CD14-positive monocyte (primary cell): Measurements from ENCODE around the gene CLEC19A. TPM values are rescaled to one million over a fixed set of nuclear protein-coding genes. Genes with fewer than 3 reads are reported as not detected.

Source experiments
- DNase-seq, 3 donors: peaks; one replicate each; pipeline ENCODE4 v3.0.0-alpha.2; 2011 to 2022
- H2AFZ ChIP-seq: 2 replicates; pipeline ENCODE4 v1.6.0; 2012; ENCODE audit warnings: mild to moderate bottlenecking, low read depth, low read length, inconsistent platforms; ENCODE audit not compliant: insufficient read depth, poor library complexity, severe bottlenecking
- H3K27ac ChIP-seq, 2 donors: 1 replicate in 1 of 2; 2 replicates in 1 of 2; pipeline ENCODE4 v1.5.1; 2012 to 2013; ENCODE audit warnings: low read length in 2 of 2, control low read depth in 1 of 2, inconsistent platforms in 1 of 2, low read depth in 1 of 2, mild to moderate bottlenecking in 1 of 2
- H3K27me3 ChIP-seq, 2 donors: one replicate each; pipeline versions ENCODE4 v1.6.0 to v1.6.1; 2011 to 2013; ENCODE audit warnings: low read length in 2 of 2; ENCODE audit not compliant: control insufficient read depth in 2 of 2, insufficient read depth in 2 of 2
- H3K36me3 ChIP-seq, 2 donors: replicated peaks in 1 of 2; 1 replicate in 1 of 2; 2 replicates in 1 of 2; pipeline versions ENCODE4 v1.5.1 to v1.6.1; 2012 to 2013; ENCODE audit warnings: low read length in 2 of 2, control low read depth in 1 of 2, inconsistent platforms in 1 of 2, mild to moderate bottlenecking in 1 of 2; ENCODE audit not compliant: insufficient read depth in 2 of 2, control insufficient read depth in 1 of 2
- H3K4me1 ChIP-seq, 2 donors: 1 replicate in 1 of 2; 2 replicates in 1 of 2; pipeline versions ENCODE4 v1.5.1 to v1.6.1; 2012 to 2013; ENCODE audit warnings: low read length in 2 of 2, control low read depth in 1 of 2, inconsistent platforms in 1 of 2, mild to moderate bottlenecking in 1 of 2, moderate library complexity in 1 of 2; ENCODE audit not compliant: insufficient read depth in 2 of 2, control insufficient read depth in 1 of 2
- H3K4me2 ChIP-seq: replicated peaks from 2 replicates; pipeline ENCODE3; 2012; ENCODE audit warnings: low read length, moderate library complexity, mild to moderate bottlenecking; ENCODE audit not compliant: poor library complexity, severe bottlenecking; ENCODE audit errors: extremely low read depth
- H3K4me3 ChIP-seq, 3 experiments: fragments of 200-600 bp in 1 of 3; sonication (generic) in 1 of 3; replicated peaks in 1 of 3; 1 replicate in 2 of 3; 2 replicates in 1 of 3; pipeline ENCODE4 v1.5.1; 2011 to 2013; ENCODE audit warnings: low read length in 3 of 3, mild to moderate bottlenecking in 3 of 3, control low read depth in 2 of 3, low read depth in 2 of 3, inconsistent platforms in 1 of 3, moderate library complexity in 1 of 3
- H3K79me2 ChIP-seq: 2 replicates; pipeline ENCODE4 v1.6.0; 2012; ENCODE audit warnings: mild to moderate bottlenecking, control low read depth, inconsistent platforms, low read length, moderate library complexity; ENCODE audit not compliant: insufficient read depth
- H3K9ac ChIP-seq: 2 replicates; pipeline ENCODE4 v1.6.0; 2017; ENCODE audit warnings: low read length, mild to moderate bottlenecking; ENCODE audit not compliant: insufficient read depth, poor library complexity, severe bottlenecking
- H3K9me3 ChIP-seq, 2 donors: replicated peaks in 1 of 2; 1 replicate in 1 of 2; 2 replicates in 1 of 2; pipeline versions ENCODE4 v1.5.1 to v1.6.1; 2012 to 2013; ENCODE audit warnings: low read length in 2 of 2, control low read depth in 1 of 2; ENCODE audit not compliant: control insufficient read depth in 1 of 2, insufficient read depth in 1 of 2
- H4K20me1 ChIP-seq: 2 replicates; pipeline ENCODE4 v1.6.0; 2012; ENCODE audit warnings: mild to moderate bottlenecking, low read length, control low read depth, moderate library complexity; ENCODE audit not compliant: insufficient read depth
- H3K27ac Mint-ChIP-seq, 7 donors: one replicate each; pipeline ENCODE4 v1.8.0; 2020; ENCODE audit warnings: mild to moderate bottlenecking in 7 of 7, mixed read lengths in 7 of 7, moderate library complexity in 6 of 7, inconsistent platforms in 2 of 7
- H3K27me3 Mint-ChIP-seq, 3 donors: one replicate each; pipeline ENCODE4 v1.8.0; 2021 to 2022; ENCODE audit warnings: low read depth in 3 of 3, mild to moderate bottlenecking in 3 of 3, mixed read lengths in 3 of 3, moderate library complexity in 3 of 3, inconsistent platforms in 1 of 3
- H3K36me3 Mint-ChIP-seq, 2 donors: one replicate each; pipeline ENCODE4 v1.8.0; 2020; ENCODE audit warnings: mixed read lengths in 2 of 2, inconsistent platforms in 1 of 2, mild to moderate bottlenecking in 1 of 2
- H3K4me1 Mint-ChIP-seq: one replicate; pipeline ENCODE4 v1.8.0; 2020; ENCODE audit warnings: mild to moderate bottlenecking, mixed read lengths
- H3K4me3 Mint-ChIP-seq, 2 donors: one replicate each; pipeline ENCODE4 v1.8.0; 2020; ENCODE audit warnings: mild to moderate bottlenecking in 2 of 2, mixed read lengths in 2 of 2, moderate library complexity in 1 of 2
- H3K9me3 Mint-ChIP-seq, 7 donors: one replicate each; pipeline ENCODE4 v1.8.0; 2020 to 2022; ENCODE audit warnings: mixed read lengths in 7 of 7, mild to moderate bottlenecking in 6 of 7, moderate library complexity in 6 of 7, inconsistent platforms in 2 of 7
- WGBS: methylation state at CpG from one replicate; pipeline ENCODE4 v1.1.5; 2013; ENCODE audit warnings: missing lambda C conversion rate; ENCODE audit not compliant: insufficient coverage; 5-methylcytosine and 5-hydroxymethylcytosine counted together
- intact Hi-C, 2 donors: fragments of 100-400 bp; cut with micrococcal nuclease; formaldehyde crosslinking; loops; one replicate each; pipeline versions ENCODE4 v1.15.0 to v1.15.1; 2023
- polyA plus RNA-seq, 3 donors: library from polyadenylated mRNA; depleted of rRNA in 1 of 3; unstranded in 2 of 3; stranded (reverse) in 1 of 3; fragments of 300-500 nt in 2 of 3; fragments of >200 nt in 1 of 3; fragmentation: Illumina TruSeq in 2 of 3; gene quantifications; 1 replicate in 2 of 3; 2 replicates in 1 of 3; pipeline ENCODE4 v1.2.3, GENCODE V29; 2012 to 2021
- TF ChIP-seq, protein P1 (sequence below): fragments of 200-600 bp; IDR thresholded peaks from one replicate; pipeline ENCODE4 v1.8.0; 2022; ENCODE audit warnings: antibody characterized with exemption, mild to moderate bottlenecking

Gene CLEC19A
- polyA plus RNA-seq, 3 donors = not detected

GRCh38 chr16:19309178-19309577 lies 23.6 kb downstream of the CLEC19A start:
- Mint-ChIP-seq H3K4me1 (peaks cover 10% of the 10 kb centered on the region), H3K27me3 (peaks cover 3 to 7% (median 7%) of the 10 kb centered on the region in 3 donors), H3K27ac (no peak overlapping the region), H3K4me3 (no peak overlapping the region), H3K9me3 (no peaks in the 10 kb centered on the region), H3K36me3 (no peaks in the 10 kb centered on the region)
- H3K9me3 ChIP-seq = no peaks in the 10 kb centered on the region
- peaks cover 8 to 10% of the 10 kb centered on the region in 2 donors for H3K4me1 ChIP-seq
- H3K4me2 ChIP-seq = no peak overlapping the region
- TF ChIP-seq, protein P1, sequence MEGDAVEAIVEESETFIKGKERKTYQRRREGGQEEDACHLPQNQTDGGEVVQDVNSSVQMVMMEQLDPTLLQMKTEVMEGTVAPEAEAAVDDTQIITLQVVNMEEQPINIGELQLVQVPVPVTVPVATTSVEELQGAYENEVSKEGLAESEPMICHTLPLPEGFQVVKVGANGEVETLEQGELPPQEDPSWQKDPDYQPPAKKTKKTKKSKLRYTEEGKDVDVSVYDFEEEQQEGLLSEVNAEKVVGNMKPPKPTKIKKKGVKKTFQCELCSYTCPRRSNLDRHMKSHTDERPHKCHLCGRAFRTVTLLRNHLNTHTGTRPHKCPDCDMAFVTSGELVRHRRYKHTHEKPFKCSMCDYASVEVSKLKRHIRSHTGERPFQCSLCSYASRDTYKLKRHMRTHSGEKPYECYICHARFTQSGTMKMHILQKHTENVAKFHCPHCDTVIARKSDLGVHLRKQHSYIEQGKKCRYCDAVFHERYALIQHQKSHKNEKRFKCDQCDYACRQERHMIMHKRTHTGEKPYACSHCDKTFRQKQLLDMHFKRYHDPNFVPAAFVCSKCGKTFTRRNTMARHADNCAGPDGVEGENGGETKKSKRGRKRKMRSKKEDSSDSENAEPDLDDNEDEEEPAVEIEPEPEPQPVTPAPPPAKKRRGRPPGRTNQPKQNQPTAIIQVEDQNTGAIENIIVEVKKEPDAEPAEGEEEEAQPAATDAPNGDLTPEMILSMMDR = no peak
- H3K27me3 ChIP-seq = no peaks in the 10 kb centered on the region
- 85% methylated on average over 5 of the region's 5 CpGs for WGBS
- DNase-seq = no peak
- H2AFZ ChIP-seq = no peak overlapping the region
- intact Hi-C loops = no loop called here
- H3K9ac ChIP-seq = no peak overlapping the region
- H3K4me3 ChIP-seq = no peak overlapping the region
- no peaks in the 10 kb centered on the region for H3K36me3 ChIP-seq
- H3K79me2 ChIP-seq = no peaks in the 10 kb centered on the region
- H4K20me1 ChIP-seq = no peaks in the 10 kb centered on the region
- no peak overlapping the region for H3K27ac ChIP-seq

DNA sequence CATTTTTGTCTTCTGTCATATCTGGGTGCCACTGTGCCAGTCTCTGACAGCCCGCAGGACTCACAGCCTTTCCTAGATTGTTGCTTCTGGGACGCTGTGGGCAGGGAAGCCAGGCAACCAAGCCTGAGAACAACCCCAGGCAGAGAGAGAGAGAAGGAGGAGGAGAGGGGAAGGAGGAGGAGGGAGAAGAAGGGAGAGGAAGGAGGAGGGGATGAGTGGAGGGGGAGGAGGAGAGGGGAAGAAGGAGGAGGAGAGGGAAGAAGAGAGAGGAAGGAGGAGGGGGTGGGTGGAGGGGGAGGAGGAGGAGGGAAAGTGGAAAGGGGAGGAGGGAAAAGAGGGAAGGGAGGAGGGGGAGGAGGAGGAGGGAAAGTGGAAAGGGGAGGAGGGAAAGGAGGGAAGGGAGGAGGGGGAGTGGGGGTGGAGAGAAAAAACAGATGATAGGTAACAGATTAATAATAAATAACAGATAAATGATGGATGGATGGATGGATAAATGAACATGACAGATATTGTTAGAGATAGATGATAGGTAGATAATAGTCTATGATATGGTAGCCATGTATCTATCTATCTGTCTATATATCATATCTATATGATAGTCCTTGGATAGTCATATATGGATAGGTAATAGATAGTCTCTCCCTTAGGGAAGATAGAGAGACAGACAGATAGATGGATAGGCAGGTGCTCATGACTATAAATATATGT lies 29.3 kb downstream of the CLEC19A start:
- peaks cover 5 to 13% (median 6%) of the 10 kb centered on the region in 3 donors for H3K27me3 Mint-ChIP-seq
- Histone ChIP-seq H3K4me1 (no peaks in the 10 kb centered on the region), H3K79me2 (no peaks in the 10 kb centered on the region), H4K20me1 (no peaks in the 10 kb centered on the region), H3K4me3 (no peak overlapping the region), H3K4me2 (no peak overlapping the region), H3K9me3 (no peaks in the 10 kb centered on the region), H2AFZ (no peak overlapping the region), H3K9ac (no peak overlapping the region), H3K27ac (no peak overlapping the region), H3K27me3 (peaks cover 0 to 4% of the 10 kb centered on the region in 2 donors), H3K36me3 (no peaks in the 10 kb centered on the region)
- H3K36me3 Mint-ChIP-seq = no peaks in the 10 kb centered on the region
- intact Hi-C loops = no loop called here
- 96% methylated on average over 2 of the region's 2 CpGs for WGBS
- H3K9me3 Mint-ChIP-seq = no peaks in the 10 kb centered on the region
- no peak for DNase-seq
- H3K4me3 Mint-ChIP-seq = no peak overlapping the region
- no peaks in the 10 kb centered on the region for H3K4me1 Mint-ChIP-seq
- TF ChIP-seq, protein P1 = no peak
- H3K27ac Mint-ChIP-seq = no peak overlapping the region
